ENCODE results near the gene KMT5B.

The KMT5B gene

GRCh38 chr11:68115285-68115684 is 97.8 kb downstream of the KMT5B start:
- H3K4me3 ChIP-seq (ENCODE audit: low read depth in 1 of 2, low read length in 1 of 2) = no peak overlapping the region
- H3K9me3 ChIP-seq = no peaks in the 10 kb centered on the region
- no peaks in the 10 kb centered on the region for H3K27me3 ChIP-seq
- H3K36me3 ChIP-seq = no peaks in the 10 kb centered on the region
- TF ChIP-seq CTCF (IDR thresholded peaks at IDR 0.05) = no peak
- peak overlapping the region; percentile 65 for H3K27ac ChIP-seq
- H3K4me1 ChIP-seq (ENCODE audit: control insufficient read depth in 1 of 2, insufficient read depth in 1 of 2, low read depth in 1 of 2, low read length in 1 of 2) = peaks cover 39% of the 10 kb centered on the region in 2 experiments

GRCh38 chr11:68113986-68114385 is 99.1 kb downstream of the KMT5B start:
- H3K4me1 ChIP-seq (ENCODE audit: control insufficient read depth in 1 of 2, insufficient read depth in 1 of 2, low read depth in 1 of 2, low read length in 1 of 2) = peaks cover 26% of the 10 kb centered on the region in 2 experiments
- no peaks in the 10 kb centered on the region for H3K36me3 ChIP-seq
- H3K27ac ChIP-seq = peak overlapping the region; percentile 37
- no peaks in the 10 kb centered on the region for H3K27me3 ChIP-seq
- TF ChIP-seq CTCF (IDR thresholded peaks at IDR 0.05) = no peak
- H3K4me3 ChIP-seq (ENCODE audit: low read depth in 1 of 2, low read length in 1 of 2) = no peak overlapping the region
- no peaks in the 10 kb centered on the region for H3K9me3 ChIP-seq

GRCh38 chr11:68107689-68108088 is 105.4 kb downstream of the KMT5B start:
- Histone ChIP-seq H3K9me3 (no peaks in the 10 kb centered on the region), H3K27me3 (no peaks in the 10 kb centered on the region), H3K4me1 (ENCODE audit: control insufficient read depth in 1 of 2, insufficient read depth in 1 of 2, low read depth in 1 of 2, low read length in 1 of 2) (peaks cover 5 to 9% of the 10 kb centered on the region in 2 experiments), H3K36me3 (no peaks in the 10 kb centered on the region), H3K27ac (no peak overlapping the region), H3K4me3 (ENCODE audit: low read depth in 1 of 2, low read length in 1 of 2) (no peak overlapping the region)
- no peak for TF ChIP-seq CTCF (IDR thresholded peaks at IDR 0.05)

DNA sequence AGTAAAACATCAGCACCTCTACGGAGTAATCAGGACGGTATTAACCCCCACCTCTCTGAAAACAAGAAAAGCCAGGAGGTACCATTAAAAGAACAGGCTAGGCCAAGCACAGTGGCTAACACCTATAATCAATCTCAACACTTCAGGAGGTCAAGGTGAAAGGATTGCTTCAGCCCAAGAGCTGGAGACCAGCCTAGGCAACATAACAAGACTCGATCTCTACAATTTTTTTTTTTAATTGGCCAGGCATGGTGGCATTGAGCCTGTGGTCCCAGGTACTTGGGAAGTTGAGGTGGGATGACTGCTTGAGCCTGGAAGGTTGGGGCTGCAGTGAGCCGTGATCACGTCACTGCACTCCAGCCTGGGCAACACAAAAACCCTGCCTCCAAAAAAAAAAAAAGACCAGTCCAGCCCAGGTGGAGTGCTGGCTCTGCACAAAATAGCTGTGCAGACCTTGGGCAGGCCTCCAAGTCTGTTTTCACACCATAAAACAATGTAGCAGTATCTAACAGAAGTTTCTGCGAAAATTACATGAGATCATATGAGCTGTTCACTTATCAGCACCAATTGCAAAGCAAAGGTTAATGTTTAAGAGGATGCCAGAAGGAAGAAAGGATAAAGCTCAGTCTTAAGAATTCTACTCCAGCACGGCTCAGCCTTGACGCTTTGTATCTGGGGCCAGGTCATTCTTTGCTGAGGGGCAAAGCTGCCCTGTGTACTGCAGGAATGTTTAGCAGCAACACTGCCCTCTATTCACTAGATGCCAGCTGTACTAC is 106.7 kb downstream of the KMT5B start:
- Histone ChIP-seq H3K27me3 (no peaks in the 10 kb centered on the region), H3K4me3 (ENCODE audit: low read depth in 1 of 2, low read length in 1 of 2) (no peak overlapping the region), H3K4me1 (ENCODE audit: control insufficient read depth in 1 of 2, insufficient read depth in 1 of 2, low read depth in 1 of 2, low read length in 1 of 2) (peaks cover 5 to 9% of the 10 kb centered on the region in 2 experiments), H3K36me3 (no peaks in the 10 kb centered on the region), H3K9me3 (no peaks in the 10 kb centered on the region), H3K27ac (no peak overlapping the region)
- TF ChIP-seq CTCF (IDR thresholded peaks at IDR 0.05) = no peak

All from neutrophil (primary cell).